Nephron progenitor cell (in vitro differentiated cells): Measurements from ENCODE around the gene COX6B1.

Source experiments
- DNase-seq: peaks from one replicate; pipeline ENCODE4 v3.0.0; 2021
- H3K27ac Mint-ChIP-seq: 2 replicates; pipeline ENCODE4 v1.8.0; 2021; ENCODE audit warnings: mild to moderate bottlenecking, moderate library complexity, mixed read lengths
- H3K27me3 Mint-ChIP-seq: 2 replicates; pipeline ENCODE4 v1.8.0; 2021; ENCODE audit warnings: mild to moderate bottlenecking, low read depth, mixed read lengths; ENCODE audit not compliant: poor library complexity
- H3K36me3 Mint-ChIP-seq: 2 replicates; pipeline ENCODE4 v1.8.0; 2021; ENCODE audit warnings: low read depth, mixed read lengths
- H3K4me1 Mint-ChIP-seq: 2 replicates; pipeline ENCODE4 v1.8.0; 2021; ENCODE audit warnings: mixed read lengths
- H3K4me3 Mint-ChIP-seq: 2 replicates; pipeline ENCODE4 v1.8.0; 2021; ENCODE audit warnings: mild to moderate bottlenecking, moderate library complexity, mixed read lengths
- H3K9me3 Mint-ChIP-seq: 2 replicates; pipeline ENCODE4 v1.8.0; 2021; ENCODE audit warnings: mild to moderate bottlenecking, moderate library complexity, mixed read lengths
- TF ChIP-seq, protein P1 (sequence below): fragments of 200-600 bp; sonication (generic); IDR thresholded peaks from 2 replicates; pipeline ENCODE4 v1.5.0; 2021; ENCODE audit warnings: antibody characterized with exemption

The COX6B1 gene

DNA sequence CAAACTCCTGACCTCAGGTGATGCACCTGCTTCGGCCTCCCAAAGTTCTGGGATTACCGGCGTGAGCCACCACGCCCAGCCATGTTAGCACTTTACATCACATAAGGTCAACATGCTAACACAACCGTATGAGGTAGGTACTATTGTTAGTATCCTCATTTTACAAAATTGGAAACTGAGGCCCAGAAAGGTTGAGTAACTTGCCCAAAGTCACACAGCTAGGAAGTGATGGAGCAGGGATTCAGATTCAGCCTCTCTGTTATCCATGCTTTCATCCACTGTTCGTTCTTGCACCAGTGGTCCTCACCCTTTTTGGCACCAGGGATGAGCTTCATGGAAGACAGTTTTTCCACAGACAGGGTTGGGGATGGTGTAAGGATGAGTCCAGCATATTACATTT, 8.6 kb downstream of the COX6B1 start:
- TF ChIP-seq, protein P1, sequence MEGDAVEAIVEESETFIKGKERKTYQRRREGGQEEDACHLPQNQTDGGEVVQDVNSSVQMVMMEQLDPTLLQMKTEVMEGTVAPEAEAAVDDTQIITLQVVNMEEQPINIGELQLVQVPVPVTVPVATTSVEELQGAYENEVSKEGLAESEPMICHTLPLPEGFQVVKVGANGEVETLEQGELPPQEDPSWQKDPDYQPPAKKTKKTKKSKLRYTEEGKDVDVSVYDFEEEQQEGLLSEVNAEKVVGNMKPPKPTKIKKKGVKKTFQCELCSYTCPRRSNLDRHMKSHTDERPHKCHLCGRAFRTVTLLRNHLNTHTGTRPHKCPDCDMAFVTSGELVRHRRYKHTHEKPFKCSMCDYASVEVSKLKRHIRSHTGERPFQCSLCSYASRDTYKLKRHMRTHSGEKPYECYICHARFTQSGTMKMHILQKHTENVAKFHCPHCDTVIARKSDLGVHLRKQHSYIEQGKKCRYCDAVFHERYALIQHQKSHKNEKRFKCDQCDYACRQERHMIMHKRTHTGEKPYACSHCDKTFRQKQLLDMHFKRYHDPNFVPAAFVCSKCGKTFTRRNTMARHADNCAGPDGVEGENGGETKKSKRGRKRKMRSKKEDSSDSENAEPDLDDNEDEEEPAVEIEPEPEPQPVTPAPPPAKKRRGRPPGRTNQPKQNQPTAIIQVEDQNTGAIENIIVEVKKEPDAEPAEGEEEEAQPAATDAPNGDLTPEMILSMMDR: no peak
- Mint-ChIP-seq H3K9me3 (no peaks in the 10 kb centered on the region), H3K4me3 (no peak overlapping the region), H3K27me3 (peaks cover 3% of the 10 kb centered on the region), H3K27ac (no peak overlapping the region), H3K4me1 (no peaks in the 10 kb centered on the region), H3K36me3 (peaks cover 76% of the 10 kb centered on the region)
- DNase-seq: no peak

GRCh38 chr19:35657904-35658700, 10.0 kb downstream of the COX6B1 start:
- no peaks in the 10 kb centered on the region for H3K9me3 Mint-ChIP-seq
- no peak for DNase-seq
- peaks cover 80% of the 10 kb centered on the region for H3K36me3 Mint-ChIP-seq
- H3K27ac Mint-ChIP-seq: no peak overlapping the region
- H3K27me3 Mint-ChIP-seq: peaks cover 3% of the 10 kb centered on the region
- no peaks in the 10 kb centered on the region for H3K4me1 Mint-ChIP-seq
- TF ChIP-seq, protein P1: no peak
- no peak overlapping the region for H3K4me3 Mint-ChIP-seq

DNA sequence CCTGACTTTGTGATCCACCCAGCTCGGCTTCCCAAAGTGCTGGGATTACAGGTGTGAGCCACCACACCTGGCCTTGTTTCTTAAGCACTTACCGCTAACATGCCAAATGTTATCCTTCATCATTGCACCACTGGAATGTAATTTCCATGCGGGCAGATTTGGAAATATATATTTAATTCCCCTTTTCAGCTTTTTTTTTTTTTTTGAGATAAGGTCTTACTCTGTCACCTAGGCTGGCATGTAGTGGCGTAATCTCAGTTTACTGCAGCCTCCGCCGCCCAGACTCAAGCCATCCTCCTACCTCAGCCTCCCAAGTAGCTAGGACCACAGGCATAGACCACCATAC, 13.8 kb downstream of the COX6B1 start:
- Mint-ChIP-seq H3K9me3 (no peaks in the 10 kb centered on the region), H3K36me3 (peaks cover 63% of the 10 kb centered on the region), H3K4me1 (no peaks in the 10 kb centered on the region), H3K27me3 (peaks cover 3% of the 10 kb centered on the region), H3K4me3 (no peak overlapping the region), H3K27ac (no peak overlapping the region)
- TF ChIP-seq, protein P1: no peak
- DNase-seq: no peak

DNA sequence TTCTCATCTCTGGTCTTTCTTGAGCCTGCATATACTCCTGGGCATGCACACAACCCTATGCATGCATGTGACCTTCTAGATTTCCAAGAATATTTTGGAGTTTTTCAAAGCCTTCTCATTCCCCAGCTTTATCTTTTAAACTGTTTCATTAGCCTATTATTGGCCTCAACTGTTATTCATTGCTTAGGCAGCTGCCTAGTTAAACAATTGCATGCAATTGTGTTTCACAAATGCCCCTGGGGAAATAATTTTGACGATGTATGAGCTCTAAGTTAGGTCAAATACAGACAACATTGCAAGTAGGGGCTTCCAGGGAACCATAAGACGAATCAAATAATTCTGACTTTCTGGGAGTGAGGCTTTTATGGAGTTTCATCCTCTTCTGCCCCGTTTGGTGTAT, 15.9 kb downstream of the COX6B1 start:
- TF ChIP-seq, protein P1: no peak

GRCh38 chr19:35665157-35665556, 17.0 kb downstream of the COX6B1 start:
- TF ChIP-seq, protein P1: no peak
- Mint-ChIP-seq H3K4me3 (no peak overlapping the region), H3K4me1 (no peaks in the 10 kb centered on the region), H3K27ac (no peak overlapping the region), H3K36me3 (peaks cover 39% of the 10 kb centered on the region), H3K27me3 (peaks cover 22% of the 10 kb centered on the region), H3K9me3 (no peaks in the 10 kb centered on the region)
- DNase-seq: no peak

More for the DNA sequence above, 15.9 kb downstream of the COX6B1 start:
- Mint-ChIP-seq H3K4me3 (no peak overlapping the region), H3K9me3 (no peaks in the 10 kb centered on the region), H3K27me3 (peaks cover 11% of the 10 kb centered on the region), H3K4me1 (no peaks in the 10 kb centered on the region), H3K27ac (peak overlapping the region; percentile 48), H3K36me3 (peaks cover 47% of the 10 kb centered on the region)
- no peak for DNase-seq

GRCh38 chr19:35665604-35666003, 17.5 kb downstream of the COX6B1 start:
- H3K4me3 Mint-ChIP-seq: no peak overlapping the region
- no peak overlapping the region for H3K27ac Mint-ChIP-seq
- no peaks in the 10 kb centered on the region for H3K4me1 Mint-ChIP-seq
- peaks cover 36% of the 10 kb centered on the region for H3K36me3 Mint-ChIP-seq
- DNase-seq: no peak
- peaks cover 26% of the 10 kb centered on the region for H3K27me3 Mint-ChIP-seq
- TF ChIP-seq, protein P1: no peak
- no peaks in the 10 kb centered on the region for H3K9me3 Mint-ChIP-seq
